ENCODE results near the gene LRRC58. TPM values are rescaled to one million over a fixed set of nuclear protein-coding genes. Genes with fewer than 3 reads are reported as not detected.

The LRRC58 gene
- total RNA-seq, 1 experiment from 2014 or later, result 47.6 TPM

GRCh38 chr3:120281261-120281660 lies 67.9 kb downstream of the LRRC58 start:
- DNase-seq (ENCODE audit: extremely low read depth, low read depth), result no peak

- DNase-seq (ENCODE audit: extremely low read depth, low read depth), result no peak
Observed at GRCh38 chr3:120280566-120280965, 68.6 kb downstream of the LRRC58 start.

GRCh38 chr3:120280026-120280425 lies 69.1 kb downstream of the LRRC58 start:
- DNase-seq (ENCODE audit: extremely low read depth, low read depth), result no peak

- DNase-seq (ENCODE audit: extremely low read depth, low read depth), result no peak
Observed at GRCh38 chr3:120276767-120277166, 72.4 kb downstream of the LRRC58 start.

GRCh38 chr3:120275618-120276017 lies 73.5 kb downstream of the LRRC58 start:
- no peak for DNase-seq (ENCODE audit: extremely low read depth, low read depth)

GRCh38 chr3:120274739-120275167 lies 74.4 kb downstream of the LRRC58 start:
- no peak for DNase-seq (ENCODE audit: extremely low read depth, low read depth)

Other genes with a start within 250 kb of the LRRC58 start
- 0.35 and 0.40 TPM in 2 replicates for gene GPR156, start 64.1 kb downstream of the LRRC58 start, total RNA-seq (2014; rRNA removed; shearing (Covaris generic))
- 88.9 and 101 TPM in 2 replicates for gene FSTL1, start 101.6 kb upstream of the LRRC58 start, total RNA-seq (2014; rRNA removed; shearing (Covaris generic))
- gene NDUFB4, start 247.0 kb upstream of the LRRC58 start, total RNA-seq (2014; rRNA removed; shearing (Covaris generic)), result 185 and 192 TPM in 2 replicates

Measured in NCI-H460 (cell line).